Ascending aorta (tissue), 2 donors: ENCODE measurements around the gene C18orf32. TPM values are rescaled to one million over a fixed set of nuclear protein-coding genes. Genes with fewer than 3 reads are reported as not detected.

Source experiments
- DNase-seq, 2 donors: peaks; one replicate each; pipeline ENCODE4 v3.0.0-alpha.2; 2019; ENCODE audit warnings: low spot score in 2 of 2
- H3K27ac ChIP-seq, 2 donors: fragments of 200-600 bp; sonication (generic); one replicate each; pipeline ENCODE4 v1.5.1; 2016 to 2017; ENCODE audit warnings: mild to moderate bottlenecking in 1 of 2
- H3K27me3 ChIP-seq: fragments of 200-600 bp; sonication (generic); one replicate; pipeline ENCODE4 v1.5.1; 2017
- H3K36me3 ChIP-seq, 2 donors: fragments of 200-600 bp; sonication (generic); one replicate each; pipeline ENCODE4 v1.5.1; 2016
- H3K4me1 ChIP-seq, 2 donors: fragments of 200-600 bp; sonication (generic); one replicate each; pipeline ENCODE4 v1.5.1; 2016 to 2017; ENCODE audit warnings: mild to moderate bottlenecking in 1 of 2
- H3K4me3 ChIP-seq, 2 donors: fragments of 200-600 bp; sonication (generic); one replicate each; pipeline ENCODE4 v1.5.1; 2016 to 2017; ENCODE audit warnings: mild to moderate bottlenecking in 1 of 2
- H3K9me3 ChIP-seq, 2 donors: fragments of 200-600 bp; sonication (generic); one replicate each; pipeline ENCODE4 v1.5.1; 2016
- intact Hi-C: fragments of 100-400 bp; cut with DNase I; formaldehyde crosslinking; loops from one replicate; pipeline ENCODE4 v1.15.1; 2023
- total RNA-seq: library from RNA; depleted of rRNA; stranded (reverse); fragments of >200 nt; gene quantifications from one replicate; pipeline ENCODE4 v1.1.0, GENCODE V29; 2016
- TF ChIP-seq, protein P1 (sequence below), 3 experiments: fragments of 200-600 bp in 2 of 3; fragments of 450-650 bp in 1 of 3; sonication (generic) in 2 of 3; IDR thresholded peaks; one replicate each; pipeline ENCODE4 v1.5.1; 2016 to 2019; ENCODE audit warnings: antibody characterized with exemption in 3 of 3, mild to moderate bottlenecking in 1 of 3, moderate library complexity in 1 of 3

The C18orf32 gene
- 7.8 TPM for total RNA-seq

DNA sequence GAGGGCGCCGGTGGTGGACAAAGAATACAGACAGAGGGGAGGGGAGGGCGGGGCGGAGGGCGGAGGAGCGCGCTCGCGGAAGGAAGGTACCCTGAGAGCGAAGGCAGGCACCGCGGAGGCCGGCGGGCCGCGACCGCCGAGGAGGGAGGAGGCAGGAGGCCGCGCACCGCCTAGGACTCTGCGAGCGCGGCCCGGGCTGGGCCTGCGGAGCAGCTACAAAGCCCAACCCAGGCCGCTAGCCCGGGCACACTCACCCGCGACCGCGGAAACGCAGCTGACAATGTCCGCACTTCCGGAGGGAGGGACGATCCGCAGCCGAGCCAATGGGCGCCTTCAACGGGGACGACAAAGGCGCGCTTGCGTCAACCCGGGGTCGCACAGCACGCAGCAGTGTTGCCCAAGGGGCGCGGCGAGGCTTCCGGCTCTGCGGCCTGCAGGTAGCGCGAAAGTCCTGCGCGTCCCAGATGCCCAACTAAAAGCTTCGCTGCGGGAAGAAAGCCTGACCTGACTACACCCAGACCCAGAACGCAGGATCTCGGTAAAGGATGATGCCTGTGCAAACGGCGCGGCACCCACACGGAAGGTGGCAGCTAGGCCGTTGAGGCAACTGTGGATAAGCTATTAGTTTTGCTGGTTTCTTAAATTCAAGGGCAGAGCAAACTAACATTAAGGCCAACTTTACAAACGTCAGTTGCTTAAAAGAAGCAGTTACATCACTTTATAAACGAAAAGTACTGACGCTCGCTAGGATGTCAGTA is at the start of gene C18orf32:
C18orf32 (minus strand) TSS at position 282 of the 758 bp plus-strand sequence. CDS start 3,486 bp downstream, outside the sequence.
- Histone ChIP-seq H3K27me3 (no peaks in the 10 kb centered on the region), H3K27ac (peak within 1 kb of the TSS; percentile 93 to 98), H3K4me1 (peaks cover 4 to 13% of the 10 kb centered on the region in 2 donors), H3K9me3 (no peaks in the 10 kb centered on the region), H3K4me3 (peak within 1 kb of the TSS; percentile 58 to 96), H3K36me3 (peaks cover 24 to 45% of the 10 kb centered on the region in 2 donors)
- DNase-seq: peak; percentile 71 to 97
- intact Hi-C loops: loop anchor here (1.0 to 10.0 kb wide), 6 partner anchors 328 to 1555 kb away; partner anchors contain the start of genes MBD1, SMAD2 and SMAD4
- TF ChIP-seq, protein P1, sequence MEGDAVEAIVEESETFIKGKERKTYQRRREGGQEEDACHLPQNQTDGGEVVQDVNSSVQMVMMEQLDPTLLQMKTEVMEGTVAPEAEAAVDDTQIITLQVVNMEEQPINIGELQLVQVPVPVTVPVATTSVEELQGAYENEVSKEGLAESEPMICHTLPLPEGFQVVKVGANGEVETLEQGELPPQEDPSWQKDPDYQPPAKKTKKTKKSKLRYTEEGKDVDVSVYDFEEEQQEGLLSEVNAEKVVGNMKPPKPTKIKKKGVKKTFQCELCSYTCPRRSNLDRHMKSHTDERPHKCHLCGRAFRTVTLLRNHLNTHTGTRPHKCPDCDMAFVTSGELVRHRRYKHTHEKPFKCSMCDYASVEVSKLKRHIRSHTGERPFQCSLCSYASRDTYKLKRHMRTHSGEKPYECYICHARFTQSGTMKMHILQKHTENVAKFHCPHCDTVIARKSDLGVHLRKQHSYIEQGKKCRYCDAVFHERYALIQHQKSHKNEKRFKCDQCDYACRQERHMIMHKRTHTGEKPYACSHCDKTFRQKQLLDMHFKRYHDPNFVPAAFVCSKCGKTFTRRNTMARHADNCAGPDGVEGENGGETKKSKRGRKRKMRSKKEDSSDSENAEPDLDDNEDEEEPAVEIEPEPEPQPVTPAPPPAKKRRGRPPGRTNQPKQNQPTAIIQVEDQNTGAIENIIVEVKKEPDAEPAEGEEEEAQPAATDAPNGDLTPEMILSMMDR (IDR thresholded peaks at IDR 0.05): no peak

GRCh38 chr18:49534846-49535601 is 48.0 kb upstream of the C18orf32 start:
- Histone ChIP-seq H3K36me3 (no peaks in the 10 kb centered on the region), H3K4me3 (no peak overlapping the region), H3K27ac (no peak overlapping the region), H3K4me1 (no peaks in the 10 kb centered on the region), H3K9me3 (no peaks in the 10 kb centered on the region), H3K27me3 (no peaks in the 10 kb centered on the region)
- TF ChIP-seq, protein P1 (IDR thresholded peaks at IDR 0.05): no peak
- intact Hi-C loops: no loop called here
- DNase-seq: no peak

GRCh38 chr18:49531678-49532153 is 44.7 kb upstream of the C18orf32 start:
- Histone ChIP-seq H3K4me3 (no peak overlapping the region), H3K27me3 (no peaks in the 10 kb centered on the region), H3K4me1 (no peaks in the 10 kb centered on the region), H3K36me3 (no peaks in the 10 kb centered on the region), H3K27ac (no peak overlapping the region), H3K9me3 (no peaks in the 10 kb centered on the region)
- no peak for DNase-seq
- intact Hi-C loops: no loop called here
- TF ChIP-seq, protein P1 (IDR thresholded peaks at IDR 0.05): no peak

- no peak overlapping the region for H3K4me3 ChIP-seq
- intact Hi-C loops: no loop called here
- no peaks in the 10 kb centered on the region for H3K4me1 ChIP-seq
- no peaks in the 10 kb centered on the region for H3K36me3 ChIP-seq
- no peaks in the 10 kb centered on the region for H3K27me3 ChIP-seq
- no peaks in the 10 kb centered on the region for H3K9me3 ChIP-seq
- no peak overlapping the region for H3K27ac ChIP-seq
- no peak for DNase-seq
- TF ChIP-seq, protein P1 (IDR thresholded peaks at IDR 0.05): no peak
These were observed 42.6 kb upstream of the C18orf32 start for GRCh38 chr18:49529596-49529995.

GRCh38 chr18:49527631-49528327 is 40.7 kb upstream of the C18orf32 start:
- Histone ChIP-seq H3K36me3 (no peaks in the 10 kb centered on the region), H3K27me3 (no peaks in the 10 kb centered on the region), H3K9me3 (no peaks in the 10 kb centered on the region), H3K4me1 (no peaks in the 10 kb centered on the region), H3K4me3 (no peak overlapping the region), H3K27ac (no peak overlapping the region)
- TF ChIP-seq, protein P1 (IDR thresholded peaks at IDR 0.05): no peak
- no peak for DNase-seq
- intact Hi-C loops: no loop called here
